ENCODE measurements around the gene OR10AD1. TPM values are rescaled to one million over a fixed set of nuclear protein-coding genes. Genes with fewer than 3 reads are reported as not detected.

Gene OR10AD1
- polyA plus RNA-seq, 1 donor (not counting 4 experiments of a cell fraction or from before 2014, with no cell fraction given), result not detected

- H3K9me3 ChIP-seq (ENCODE audit: control insufficient read depth, low read depth, low read length), result no peaks in the 10 kb centered on the region
- no peak overlapping the region for H3K9ac ChIP-seq (ENCODE audit: control insufficient read depth, extremely low read depth, insufficient read depth, low read length)
- no peaks in the 10 kb centered on the region for H3K79me2 ChIP-seq (ENCODE audit: control insufficient read depth, insufficient read depth, low read length)
- H3K27me3 ChIP-seq (ENCODE audit: control insufficient read depth, extremely low read depth, insufficient read depth, low read length), result no peaks in the 10 kb centered on the region
- dilution Hi-C loops (cut with MboI; ENCODE audit: extremely low pct_ligation_motif_present, low sequenced_read_pairs), result no loop called here
- H4K20me1 ChIP-seq (ENCODE audit: control insufficient read depth, extremely low read depth, insufficient read depth, low read length), result no peaks in the 10 kb centered on the region
- no peaks in the 10 kb centered on the region for H3K4me1 ChIP-seq (ENCODE audit: control insufficient read depth, extremely low read depth, insufficient read depth, low read length)
- H3K4me3 ChIP-seq (ENCODE audit: control insufficient read depth in 2 of 3, extremely low read depth in 1 of 3, insufficient read depth in 2 of 3, low read depth in 1 of 3, low read length in 3 of 3), result no peak overlapping the region
- H3K36me3 ChIP-seq (ENCODE audit: control insufficient read depth in 2 of 2, extremely low read depth in 1 of 2, insufficient read depth in 2 of 2, low read length in 2 of 2), result no peaks in the 10 kb centered on the region
- TF ChIP-seq EZH2 (IDR thresholded peaks at IDR 0.05; ENCODE audit: low read length), result no peak
- no peak for TF ChIP-seq CTCF (optimal IDR thresholded peaks at IDR 0.05 in 1 of 3, IDR thresholded peaks at IDR 0.05 in 1 of 3, conservative IDR thresholded peaks at IDR 0.05 in 1 of 3; ENCODE audit: extremely low read depth in 1 of 3, insufficient read depth in 2 of 3, low read length in 3 of 3)
- H2AFZ ChIP-seq (ENCODE audit: control insufficient read depth, low read length), result no peak overlapping the region
- no peak overlapping the region for H3K27ac ChIP-seq (ENCODE audit: control insufficient read depth, insufficient read depth, low read length)
- DNase-seq (ENCODE audit: low read depth, low spot score) (no peak), FAIRE-seq (no peak)
- H3K9me1 ChIP-seq (ENCODE audit: control insufficient read depth, extremely low read depth, insufficient read depth, low read length), result no peaks in the 10 kb centered on the region
- H3K4me2 ChIP-seq (ENCODE audit: control insufficient read depth, extremely low read depth, insufficient read depth, low read depth, low read length), result no peak overlapping the region
These were observed 2.0 kb downstream of the OR10AD1 start for GRCh38 chr12:48201091-48201490.

- FAIRE-seq (no peak), DNase-seq (ENCODE audit: low read depth, low spot score) (no peak)
- dilution Hi-C loops (cut with MboI; ENCODE audit: extremely low pct_ligation_motif_present, low sequenced_read_pairs), result no loop called here
- Histone ChIP-seq H3K27ac (ENCODE audit: control insufficient read depth, insufficient read depth, low read length) (no peak overlapping the region), H3K4me2 (ENCODE audit: control insufficient read depth, extremely low read depth, insufficient read depth, low read depth, low read length) (no peak overlapping the region), H3K9me3 (ENCODE audit: control insufficient read depth, low read depth, low read length) (no peaks in the 10 kb centered on the region), H3K27me3 (ENCODE audit: control insufficient read depth, extremely low read depth, insufficient read depth, low read length) (no peaks in the 10 kb centered on the region), H3K4me3 (ENCODE audit: control insufficient read depth in 2 of 3, extremely low read depth in 1 of 3, insufficient read depth in 2 of 3, low read depth in 1 of 3, low read length in 3 of 3) (no peak overlapping the region), H2AFZ (ENCODE audit: control insufficient read depth, low read length) (no peak overlapping the region), H3K36me3 (ENCODE audit: control insufficient read depth in 2 of 2, extremely low read depth in 1 of 2, insufficient read depth in 2 of 2, low read length in 2 of 2) (no peaks in the 10 kb centered on the region), H3K9ac (ENCODE audit: control insufficient read depth, extremely low read depth, insufficient read depth, low read length) (no peak overlapping the region), H3K4me1 (ENCODE audit: control insufficient read depth, extremely low read depth, insufficient read depth, low read length) (no peaks in the 10 kb centered on the region), H3K9me1 (ENCODE audit: control insufficient read depth, extremely low read depth, insufficient read depth, low read length) (no peaks in the 10 kb centered on the region), H4K20me1 (ENCODE audit: control insufficient read depth, extremely low read depth, insufficient read depth, low read length) (no peaks in the 10 kb centered on the region), H3K79me2 (ENCODE audit: control insufficient read depth, insufficient read depth, low read length) (no peaks in the 10 kb centered on the region)
- TF ChIP-seq EZH2 (IDR thresholded peaks at IDR 0.05; ENCODE audit: low read length) (no peak), CTCF (optimal IDR thresholded peaks at IDR 0.05 in 1 of 3, IDR thresholded peaks at IDR 0.05 in 1 of 3, conservative IDR thresholded peaks at IDR 0.05 in 1 of 3; ENCODE audit: extremely low read depth in 1 of 3, insufficient read depth in 2 of 3, low read length in 3 of 3) (no peak)
These were observed 3.3 kb downstream of the OR10AD1 start for GRCh38 chr12:48199774-48200221.

All from keratinocyte (primary cell).